H1 (cell line): ENCODE results near the gene PDZD2. TPM values are rescaled to one million over a fixed set of nuclear protein-coding genes. Genes with fewer than 3 reads are reported as not detected.

Source experiments
- CTCF ChIA-PET: fragments of 300-600 bp; sonication (Branson Sonifier 250); formaldehyde crosslinking; loops from one replicate; lab custom pipeline; 2021; ENCODE audit not compliant: partially characterized antibody; lab: Charles Lee
- POLR2A ChIA-PET: fragments of 300-600 bp; sonication (Branson Sonifier 250); formaldehyde crosslinking; loops from one replicate; lab custom pipeline; 2021; ENCODE audit warnings: inconsistent platforms; ENCODE audit not compliant: partially characterized antibody; lab: Charles Lee
- DNase-seq, 2 experiments: peaks; one replicate each; pipeline versions ENCODE4 v3.0.0 to v3.0.0-alpha.2; 2010 to 2022; ENCODE audit warnings: low spot score in 2 of 2, low read depth in 1 of 2, mixed read lengths in 1 of 2
- FAIRE-seq: peaks from 2 replicates; lab custom pipeline; 2011; peaks lifted over from hg19 to GRCh38; lab: Jason Lieb, UNC
- H2AFZ ChIP-seq: 2 replicates; pipeline ENCODE4 v1.8.1; 2012; ENCODE audit warnings: low read length, inconsistent platforms
- H2AK5ac ChIP-seq: 2 replicates; pipeline ENCODE4 v1.6.1; 2013; ENCODE audit warnings: low read depth, low read length
- H2BK120ac ChIP-seq: replicated peaks from 2 replicates; pipeline ENCODE3; 2013; ENCODE audit warnings: low read depth, low read length, inconsistent platforms
- H2BK12ac ChIP-seq: 2 replicates; pipeline ENCODE4 v1.6.1; 2013; ENCODE audit warnings: low read depth, low read length
- H2BK15ac ChIP-seq: 2 replicates; pipeline ENCODE4 v1.6.1; 2013; ENCODE audit warnings: low read length
- H2BK20ac ChIP-seq: 2 replicates; pipeline ENCODE4 v1.6.1; 2013; ENCODE audit warnings: low read length
- H2BK5ac ChIP-seq: 2 replicates; pipeline ENCODE4 v1.6.1; 2013; ENCODE audit warnings: low read depth, low read length
- H3K14ac ChIP-seq: 2 replicates; pipeline ENCODE4 v1.6.1; 2013; ENCODE audit warnings: inconsistent platforms; ENCODE audit not compliant: insufficient read length
- H3K18ac ChIP-seq: 2 replicates; pipeline ENCODE4 v1.6.1; 2013; ENCODE audit warnings: low read length; ENCODE audit errors: extremely low read depth
- H3K23ac ChIP-seq: 2 replicates; pipeline ENCODE4 v1.6.1; 2013; ENCODE audit warnings: inconsistent platforms; ENCODE audit not compliant: insufficient read length
- H3K23me2 ChIP-seq: 2 replicates; pipeline ENCODE4 v1.6.1; 2013; ENCODE audit warnings: low read depth, low read length
- H3K27ac ChIP-seq: 2 replicates; pipeline ENCODE4 v1.6.1; 2011; ENCODE audit warnings: low read depth, low read length, inconsistent platforms
- H3K27me3 ChIP-seq, 4 experiments: replicated peaks in 1 of 4; 1 replicate in 1 of 4; 2 replicates in 3 of 4; pipeline versions ENCODE4 v1.6.1 to v1.8.1; 2011 to 2013; ENCODE audit warnings: low read length in 3 of 4, mild to moderate bottlenecking in 3 of 4, inconsistent platforms in 2 of 4, mixed read lengths in 2 of 4, moderate library complexity in 1 of 4; ENCODE audit not compliant: control insufficient read depth in 3 of 4, insufficient read depth in 3 of 4; ENCODE audit errors: extremely low read depth in 1 of 4
- H3K36me3 ChIP-seq, 4 experiments: 2 replicates each; pipeline versions ENCODE4 v1.6.1 to v1.8.1; 2011 to 2013; ENCODE audit warnings: mild to moderate bottlenecking in 4 of 4, low read length in 3 of 4, moderate library complexity in 2 of 4, control low read depth in 1 of 4, inconsistent platforms in 1 of 4; ENCODE audit not compliant: insufficient read depth in 4 of 4, control insufficient read depth in 2 of 4
- H3K4ac ChIP-seq: replicated peaks from 2 replicates; pipeline ENCODE3; 2013; ENCODE audit warnings: low read length, low read depth, mixed read lengths, inconsistent platforms; ENCODE audit not compliant: insufficient read length
- H3K4me1 ChIP-seq, 4 experiments: replicated peaks in 1 of 4; 1 replicate in 1 of 4; 2 replicates in 3 of 4; pipeline versions ENCODE4 v1.6.1 to v1.8.1; 2011 to 2013; ENCODE audit warnings: low read length in 3 of 4, inconsistent platforms in 2 of 4, mixed read lengths in 1 of 4; ENCODE audit not compliant: insufficient read depth in 4 of 4, control insufficient read depth in 3 of 4
- H3K4me2 ChIP-seq, 2 experiments: 2 replicates each; pipeline versions ENCODE4 v1.6.1 to v1.8.1; 2011 to 2013; ENCODE audit warnings: low read depth in 2 of 2, low read length in 2 of 2, control low read depth in 1 of 2, inconsistent platforms in 1 of 2, mild to moderate bottlenecking in 1 of 2; ENCODE audit not compliant: insufficient read depth in 1 of 2
- H3K4me3 ChIP-seq, 4 experiments: fragments of 200-600, 300-600 bp in 1 of 4; sonication (generic), shearing (Covaris generic), sonication (Bioruptor Twin) in 1 of 4; 2 replicates each; pipeline versions ENCODE4 v1.5.1 to v1.8.1; 2011 to 2016; ENCODE audit warnings: low read length in 4 of 4, low read depth in 3 of 4, control low read depth in 2 of 4, inconsistent platforms in 2 of 4, mild to moderate bottlenecking in 2 of 4, mixed read lengths in 1 of 4, moderate library complexity in 1 of 4; ENCODE audit not compliant: insufficient read depth in 2 of 4; ENCODE audit errors: extremely low read depth in 1 of 4
- H3K56ac ChIP-seq: replicated peaks from 2 replicates; pipeline ENCODE3; 2013; ENCODE audit warnings: low read depth, mild to moderate bottlenecking, mixed read lengths, low read length, inconsistent platforms; ENCODE audit not compliant: insufficient read length
- H3K79me1 ChIP-seq: 2 replicates; pipeline ENCODE4 v1.6.1; 2013; ENCODE audit warnings: low read depth, low read length, control low read depth
- H3K79me2 ChIP-seq, 2 experiments: 2 replicates each; pipeline versions ENCODE4 v1.6.1 to v1.8.1; 2012 to 2013; ENCODE audit warnings: low read length in 2 of 2, mild to moderate bottlenecking in 2 of 2, inconsistent platforms in 1 of 2; ENCODE audit not compliant: insufficient read depth in 2 of 2, control insufficient read depth in 1 of 2
- H3K9ac ChIP-seq, 4 experiments: replicated peaks in 1 of 4; 1 replicate in 1 of 4; 2 replicates in 3 of 4; pipeline versions ENCODE4 v1.6.1 to v1.8.1; 2011 to 2013; ENCODE audit warnings: low read depth in 3 of 4, low read length in 3 of 4, control low read depth in 2 of 4, mild to moderate bottlenecking in 2 of 4, moderate library complexity in 2 of 4, inconsistent platforms in 1 of 4; ENCODE audit errors: extremely low read depth in 1 of 4
- H3K9me3 ChIP-seq, 2 experiments: 2 replicates each; pipeline versions ENCODE4 v1.6.1 to v1.8.1; 2012 to 2013; ENCODE audit warnings: mild to moderate bottlenecking in 2 of 2, moderate library complexity in 2 of 2, control low read depth in 1 of 2, inconsistent platforms in 1 of 2, low read depth in 1 of 2, low read length in 1 of 2, mixed read lengths in 1 of 2; ENCODE audit not compliant: insufficient read depth in 2 of 2
- H4K20me1 ChIP-seq, 2 experiments: replicated peaks in 1 of 2; 2 replicates each; pipeline versions ENCODE3 to v1.8.1; 2011 to 2013; ENCODE audit warnings: inconsistent platforms in 2 of 2, low read length in 2 of 2, mild to moderate bottlenecking in 1 of 2; ENCODE audit not compliant: insufficient read depth in 2 of 2, control insufficient read depth in 1 of 2
- H4K5ac ChIP-seq: 2 replicates; pipeline ENCODE4 v1.6.1; 2013; ENCODE audit warnings: low read length, low read depth, mixed read lengths, inconsistent platforms; ENCODE audit not compliant: insufficient read length
- H4K8ac ChIP-seq: 2 replicates; pipeline ENCODE4 v1.8.0; 2013; ENCODE audit warnings: mild to moderate bottlenecking, moderate library complexity, low read length, inconsistent platforms; ENCODE audit not compliant: insufficient read depth; ENCODE audit errors: extremely low read depth
- H4K91ac ChIP-seq: replicated peaks from 2 replicates; pipeline ENCODE3; 2013; ENCODE audit warnings: low read length, mixed read lengths, inconsistent platforms; ENCODE audit not compliant: insufficient read length
- CBX5 ChIP-seq: fragments of 300-800, 300-1000 bp; sonication (generic); IDR thresholded peaks from 2 replicates; pipeline ENCODE4 v1.7.1; 2016; ENCODE audit warnings: antibody characterized with exemption, low read length, low read depth
- CHD1 ChIP-seq: IDR thresholded peaks from 2 replicates; pipeline ENCODE4 v1.6.1; 2012; ENCODE audit warnings: low read depth, low read length, improper control_type of control experiment
- EP300 ChIP-seq, 2 experiments: IDR thresholded peaks; 1 replicate in 1 of 2; 2 replicates in 1 of 2; pipeline ENCODE4 v1.6.1; 2011 to 2012; ENCODE audit warnings: low read depth in 2 of 2, low read length in 2 of 2, mild to moderate bottlenecking in 2 of 2, borderline replicate concordance in 1 of 2, inconsistent platforms in 1 of 2, moderate library complexity in 1 of 2
- EZH2 ChIP-seq: fragments of 200-600 bp; sonication (generic); IDR thresholded peaks from 2 replicates; pipeline ENCODE4 v1.7.1; 2012; ENCODE audit warnings: low read depth, mild to moderate bottlenecking, moderate library complexity, low read length, inconsistent platforms; ENCODE audit not compliant: severe bottlenecking
- FOSL1 ChIP-seq: IDR thresholded peaks from 2 replicates; pipeline ENCODE4 v1.6.1; 2011; ENCODE audit warnings: mild to moderate bottlenecking, low read depth, low read length, moderate library complexity; ENCODE audit not compliant: insufficient read depth
- RBBP5 ChIP-seq: IDR thresholded peaks from 2 replicates; pipeline ENCODE4 v1.7.1; 2012; ENCODE audit warnings: low read depth, mild to moderate bottlenecking, inconsistent platforms, low read length, moderate library complexity, borderline replicate concordance
- SAP30 ChIP-seq: fragments of 300-600 bp; sonication (generic); IDR thresholded peaks from 2 replicates; pipeline ENCODE4 v1.7.1; 2012; ENCODE audit warnings: low read length, moderate library complexity, mild to moderate bottlenecking, inconsistent platforms; ENCODE audit not compliant: insufficient read depth, insufficient replicate concordance
- SIRT6 ChIP-seq: IDR thresholded peaks from one replicate; pipeline ENCODE4 v1.7.1; 2012; ENCODE audit warnings: low read length, inconsistent platforms
- SUZ12 ChIP-seq: fragments of 200-600 bp; sonication (generic); IDR thresholded peaks from 2 replicates; pipeline ENCODE4 v1.6.1; 2012; ENCODE audit warnings: mild to moderate bottlenecking, inconsistent platforms, low read length, moderate library complexity, mixed read lengths
- TCF12 ChIP-seq: IDR thresholded peaks from 2 replicates; pipeline ENCODE4 v1.6.1; 2011; ENCODE audit warnings: low read depth, mild to moderate bottlenecking, low read length
- USF2 ChIP-seq: IDR thresholded peaks from 2 replicates; pipeline ENCODE4 v1.6.1; 2011; ENCODE audit warnings: low read length, improper control_type of control experiment
- WGBS, 2 experiments: shearing (Covaris generic) in 1 of 2; methylation state at CpG; one replicate each; pipeline versions ENCODE4 v1.1.6 to v1.1.7; 2013 to 2015; ENCODE audit warnings: low lambda C conversion rate in 2 of 2, mixed read lengths in 2 of 2, inconsistent platforms in 1 of 2, low coverage in 1 of 2, missing lambda C conversion rate in 1 of 2; ENCODE audit not compliant: insufficient replicate concordance in 2 of 2, insufficient coverage in 1 of 2, insufficient read length in 1 of 2; ENCODE audit errors: extremely low coverage in 1 of 2, missing lambda C conversion rate in 1 of 2; 5-methylcytosine and 5-hydroxymethylcytosine counted together
- polyA plus RNA-seq, 7 experiments: library from polyadenylated mRNA; depleted of rRNA in 3 of 7; stranded (reverse) in 5 of 7; unstranded in 2 of 7; fragments of >200 nt in 5 of 7; fragments of 200-250 nt in 2 of 7; gene quantifications; 1 replicate in 5 of 7; 2 replicates in 1 of 7; 4 replicates in 1 of 7; pipeline versions ENCODE4 v1.2.1 to v1.2.3, GENCODE V29; 2011 to 2013; ENCODE audit warnings: missing spikeins in 2 of 7, mixed read lengths in 2 of 7
- total RNA-seq: library from RNA; stranded (reverse); fragmentation: NEBNext Ultra II Directional; extraction: Animal tissue kit (Norgen Biotek cat#: 25700); gene quantifications from 2 replicates; pipeline ENCODE4 v1.2.1, GENCODE V29; 2021

Gene PDZD2
- total and polyA plus RNA-seq, 2 of the 8 experiments (the other 6 are each of a cell fraction or from before 2014, with no cell fraction given): 1.2 to 6.8 TPM

- H3K23ac ChIP-seq: no peak overlapping the region
- H3K18ac ChIP-seq: no peak overlapping the region
- H3K27me3 ChIP-seq: no peaks in the 10 kb centered on the region
- H3K4me1 ChIP-seq: peaks cover 0 to 14% (median 5%) of the 10 kb centered on the region in 4 experiments
- H3K79me2 ChIP-seq: no peaks in the 10 kb centered on the region
- no peak overlapping the region for H2BK12ac ChIP-seq
- no peak overlapping the region for H3K4ac ChIP-seq
- no peaks in the 10 kb centered on the region for H3K23me2 ChIP-seq
- no peak overlapping the region for H2BK15ac ChIP-seq
- no peak overlapping the region for H4K5ac ChIP-seq
- H2BK120ac ChIP-seq: no peak overlapping the region
- no peak overlapping the region for H4K8ac ChIP-seq
- ChIA-PET POLR2A (no interaction called here), CTCF (interaction anchor here (1.8 kb wide), 1 partner anchor 10 kb away, joined by 6 read pairs; no protein-coding TSS in a partner anchor)
- no peak overlapping the region for H3K4me2 ChIP-seq
- no peak overlapping the region for H3K9ac ChIP-seq
- H3K4me3 ChIP-seq: no peak overlapping the region
- H4K91ac ChIP-seq: no peak overlapping the region
- no peak overlapping the region for H2AK5ac ChIP-seq
- H3K36me3 ChIP-seq: no peaks in the 10 kb centered on the region; a peak in 2 of 8 replicates
- DNase-seq (no peak), FAIRE-seq (no peak)
- H2AFZ ChIP-seq: no peak overlapping the region
- no peaks in the 10 kb centered on the region for H3K79me1 ChIP-seq
- no peak for TF ChIP-seq CHD1
- TF ChIP-seq RBBP5: no peak
- TF ChIP-seq EZH2: no peak
- TF ChIP-seq SUZ12: no peak
- TF ChIP-seq TCF12: no peak
- TF ChIP-seq SAP30: no peak
- no peak for TF ChIP-seq FOSL1
- TF ChIP-seq CBX5: no peak
- TF ChIP-seq EP300 (IDR thresholded peaks at IDR 0.05; ENCODE audit: borderline replicate concordance in 1 of 2, low read depth in 2 of 2, low read length in 2 of 2): no peak
- no peak for TF ChIP-seq SIRT6
- no peak for TF ChIP-seq USF2
- no peak overlapping the region for H2BK20ac ChIP-seq
- no peaks in the 10 kb centered on the region for H3K9me3 ChIP-seq
- H3K56ac ChIP-seq: no peak overlapping the region
- no peak overlapping the region for H3K27ac ChIP-seq
- H4K20me1 ChIP-seq: no peaks in the 10 kb centered on the region
- H3K14ac ChIP-seq: no peak overlapping the region
- H2BK5ac ChIP-seq: no peak overlapping the region
- 86% methylated on average over 2 of the region's 2 CpGs; no CpG with 5 or more reads in 1 of the 2 experiments for WGBS, 2 experiments
These were observed 325.1 kb downstream of the PDZD2 start for GRCh38 chr5:31964007-31964360.
